Skeletal muscle satellite cell (primary cell): ENCODE results near the gene GDF10.

ENCODE experiments used
- H3K27me3 ChIP-seq: 2 replicates; pipeline ENCODE4 v1.7.0; 2013; ENCODE audit warnings: low read length; ENCODE audit not compliant: control insufficient read depth, insufficient read depth
- H3K36me3 ChIP-seq: 2 replicates; pipeline ENCODE4 v1.7.0; 2013; ENCODE audit warnings: mild to moderate bottlenecking, control low read depth, low read length; ENCODE audit not compliant: insufficient read depth
- H3K4me1 ChIP-seq: 2 replicates; pipeline ENCODE4 v1.7.0; 2013; ENCODE audit warnings: low read length; ENCODE audit not compliant: control insufficient read depth, insufficient read depth
- H3K4me2 ChIP-seq: 2 replicates; pipeline ENCODE4 v1.7.0; 2013; ENCODE audit warnings: mild to moderate bottlenecking, low read length
- H3K4me3 ChIP-seq: 2 replicates; pipeline ENCODE4 v1.7.0; 2013; ENCODE audit warnings: low read length
- H3K9ac ChIP-seq: 2 replicates; pipeline ENCODE4 v1.7.0; 2013; ENCODE audit warnings: mild to moderate bottlenecking, low read depth, low read length, moderate library complexity
- H3K9me3 ChIP-seq: replicated peaks from 2 replicates; pipeline ENCODE4 v1.7.0; 2013; ENCODE audit warnings: mild to moderate bottlenecking, control low read depth, low read length

GDF10 gene

GRCh38 chr10:47276576-47277351, 23.2 kb upstream of the GDF10 start:
- Histone ChIP-seq H3K4me1 (no peaks in the 10 kb centered on the region), H3K9me3 (no peaks in the 10 kb centered on the region), H3K9ac (no peak overlapping the region), H3K36me3 (no peaks in the 10 kb centered on the region), H3K27me3 (peaks cover 6% of the 10 kb centered on the region), H3K4me2 (no peak overlapping the region), H3K4me3 (no peak overlapping the region)

GRCh38 chr10:47277352-47278151, 22.4 kb upstream of the GDF10 start:
- H3K36me3 ChIP-seq: no peaks in the 10 kb centered on the region

GRCh38 chr10:47278152-47278473, 21.9 kb upstream of the GDF10 start:
- Histone ChIP-seq H3K4me3 (no peak overlapping the region), H3K36me3 (no peaks in the 10 kb centered on the region), H3K4me1 (no peaks in the 10 kb centered on the region), H3K9ac (no peak overlapping the region), H3K27me3 (peaks cover 6% of the 10 kb centered on the region), H3K9me3 (no peaks in the 10 kb centered on the region), H3K4me2 (no peak overlapping the region)

More at GRCh38 chr10:47277352-47278151, 22.4 kb upstream of the GDF10 start:
- no peak overlapping the region for H3K9ac ChIP-seq
- no peaks in the 10 kb centered on the region for H3K4me1 ChIP-seq
- no peaks in the 10 kb centered on the region for H3K9me3 ChIP-seq
- no peak overlapping the region for H3K4me3 ChIP-seq
- H3K4me2 ChIP-seq: no peak overlapping the region
- H3K27me3 ChIP-seq: peaks cover 6% of the 10 kb centered on the region

GRCh38 chr10:47278720-47279119, 21.3 kb upstream of the GDF10 start:
- no peak overlapping the region for H3K4me2 ChIP-seq
- peaks cover 6% of the 10 kb centered on the region for H3K27me3 ChIP-seq
- H3K36me3 ChIP-seq: no peaks in the 10 kb centered on the region
- no peak overlapping the region for H3K4me3 ChIP-seq
- H3K9ac ChIP-seq: no peak overlapping the region
- H3K9me3 ChIP-seq: no peaks in the 10 kb centered on the region
- no peaks in the 10 kb centered on the region for H3K4me1 ChIP-seq

GRCh38 chr10:47279276-47279675, 20.7 kb upstream of the GDF10 start:
- Histone ChIP-seq H3K4me2 (no peak overlapping the region), H3K9ac (no peak overlapping the region), H3K9me3 (no peaks in the 10 kb centered on the region), H3K27me3 (peaks cover 6% of the 10 kb centered on the region), H3K36me3 (no peaks in the 10 kb centered on the region), H3K4me3 (no peak overlapping the region), H3K4me1 (no peaks in the 10 kb centered on the region)

GRCh38 chr10:47282005-47282656, 17.9 kb upstream of the GDF10 start:
- H3K36me3 ChIP-seq: no peaks in the 10 kb centered on the region
- no peaks in the 10 kb centered on the region for H3K9me3 ChIP-seq
- H3K4me1 ChIP-seq: no peaks in the 10 kb centered on the region
- no peak overlapping the region for H3K4me3 ChIP-seq
- no peak overlapping the region for H3K4me2 ChIP-seq
- no peak overlapping the region for H3K9ac ChIP-seq
- H3K27me3 ChIP-seq: peaks cover 6% of the 10 kb centered on the region

- Histone ChIP-seq H3K9me3 (no peaks in the 10 kb centered on the region), H3K4me3 (no peak overlapping the region), H3K4me1 (no peaks in the 10 kb centered on the region), H3K9ac (no peak overlapping the region), H3K36me3 (no peaks in the 10 kb centered on the region), H3K4me2 (no peak overlapping the region), H3K27me3 (peaks cover 6% of the 10 kb centered on the region)
Observed at GRCh38 chr10:47282657-47283018, 17.4 kb upstream of the GDF10 start.

- no peak overlapping the region for H3K4me3 ChIP-seq
- H3K9ac ChIP-seq: no peak overlapping the region
- H3K36me3 ChIP-seq: no peaks in the 10 kb centered on the region
- peaks cover 6% of the 10 kb centered on the region for H3K27me3 ChIP-seq
- H3K4me2 ChIP-seq: no peak overlapping the region
- H3K4me1 ChIP-seq: no peaks in the 10 kb centered on the region
- H3K9me3 ChIP-seq: no peaks in the 10 kb centered on the region
Observed at GRCh38 chr10:47283101-47283630, 16.8 kb upstream of the GDF10 start.

GRCh38 chr10:47283848-47284247, 16.1 kb upstream of the GDF10 start:
- H3K4me3 ChIP-seq: no peak overlapping the region
- H3K27me3 ChIP-seq: peaks cover 3% of the 10 kb centered on the region
- no peak overlapping the region for H3K4me2 ChIP-seq

GRCh38 chr10:47285381-47286115, 14.4 kb upstream of the GDF10 start:
- Histone ChIP-seq H3K9ac (no peak overlapping the region), H3K27me3 (peaks cover 4% of the 10 kb centered on the region), H3K4me3 (no peak overlapping the region), H3K4me2 (no peak overlapping the region), H3K36me3 (no peaks in the 10 kb centered on the region), H3K9me3 (no peaks in the 10 kb centered on the region), H3K4me1 (no peaks in the 10 kb centered on the region)

More at GRCh38 chr10:47283848-47284247, 16.1 kb upstream of the GDF10 start:
- no peaks in the 10 kb centered on the region for H3K4me1 ChIP-seq
- no peaks in the 10 kb centered on the region for H3K36me3 ChIP-seq
- no peaks in the 10 kb centered on the region for H3K9me3 ChIP-seq
- no peak overlapping the region for H3K9ac ChIP-seq

- H3K4me3 ChIP-seq: no peak overlapping the region
Observed at GRCh38 chr10:47286116-47286505, 13.9 kb upstream of the GDF10 start.

More at GRCh38 chr10:47286116-47286505, 13.9 kb upstream of the GDF10 start:
- no peaks in the 10 kb centered on the region for H3K36me3 ChIP-seq
- H3K9ac ChIP-seq: no peak overlapping the region
- H3K4me1 ChIP-seq: no peaks in the 10 kb centered on the region
- no peak overlapping the region for H3K4me2 ChIP-seq
- peaks cover 4% of the 10 kb centered on the region for H3K27me3 ChIP-seq
- H3K9me3 ChIP-seq: no peaks in the 10 kb centered on the region
